22Rv1 (cell line): ENCODE measurements around the gene CTCFL.

Source experiments
- H3K27ac ChIP-seq: fragments of 450-650 bp; 2 replicates; pipeline ENCODE4 v1.5.1; 2017
- ZFX ChIP-seq: fragments of 450-650 bp; IDR thresholded peaks from 2 replicates; pipeline ENCODE4 v1.6.1; 2017; ENCODE audit warnings: antibody characterized with exemption, borderline replicate concordance
- TF ChIP-seq, protein P1 (sequence below): fragments of 450-650 bp; IDR thresholded peaks from 2 replicates; pipeline ENCODE4 v1.5.1; 2017; ENCODE audit warnings: mild to moderate bottlenecking

CTCFL gene

DNA sequence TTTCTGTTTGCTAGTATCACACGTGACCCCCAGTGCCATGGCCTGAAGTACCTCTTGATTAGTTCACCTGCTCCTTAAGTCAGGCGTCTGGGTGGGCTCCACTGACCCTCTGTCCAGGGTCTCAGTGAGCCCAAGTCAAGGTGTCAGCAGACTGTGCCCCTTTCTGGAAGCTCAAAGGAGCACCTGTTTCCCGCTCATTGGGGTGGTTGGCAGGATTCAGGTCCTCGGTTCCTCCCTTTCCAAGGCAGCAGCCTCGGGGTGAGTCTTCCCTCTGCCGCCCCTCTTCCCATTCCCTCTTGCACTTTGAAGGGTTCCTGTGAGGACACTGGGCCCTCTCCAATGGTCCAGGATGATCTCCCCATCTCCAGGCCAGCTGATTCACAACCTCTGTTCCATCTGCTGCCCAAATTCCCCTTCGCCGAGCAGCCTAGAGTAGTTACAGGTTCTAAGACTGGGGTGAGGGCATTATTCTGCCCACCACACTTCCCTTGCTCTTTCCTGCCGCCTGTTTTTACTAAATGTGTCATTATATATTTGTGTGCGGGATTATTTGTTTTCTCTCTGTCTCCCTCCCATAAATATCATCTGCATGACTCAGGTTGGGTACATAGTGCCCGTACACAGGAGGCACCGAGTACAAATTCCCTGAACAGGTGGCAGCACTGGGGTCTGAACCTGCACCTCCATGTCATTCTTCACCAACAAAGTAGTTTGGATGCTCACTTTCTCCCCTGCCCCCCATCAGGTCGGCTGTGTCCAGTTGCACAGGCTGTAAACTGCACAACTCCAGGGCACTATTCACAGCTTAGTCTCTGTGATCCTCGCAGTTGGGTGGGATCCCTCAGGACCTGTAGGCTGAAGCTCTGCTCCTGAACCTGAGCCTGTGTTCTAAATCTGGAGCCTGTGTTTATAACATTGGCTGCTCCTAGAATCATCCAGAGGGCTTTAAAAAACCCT is 75.3 kb downstream of the CTCFL start:
- no peak for TF ChIP-seq ZFX
- TF ChIP-seq, protein P1, sequence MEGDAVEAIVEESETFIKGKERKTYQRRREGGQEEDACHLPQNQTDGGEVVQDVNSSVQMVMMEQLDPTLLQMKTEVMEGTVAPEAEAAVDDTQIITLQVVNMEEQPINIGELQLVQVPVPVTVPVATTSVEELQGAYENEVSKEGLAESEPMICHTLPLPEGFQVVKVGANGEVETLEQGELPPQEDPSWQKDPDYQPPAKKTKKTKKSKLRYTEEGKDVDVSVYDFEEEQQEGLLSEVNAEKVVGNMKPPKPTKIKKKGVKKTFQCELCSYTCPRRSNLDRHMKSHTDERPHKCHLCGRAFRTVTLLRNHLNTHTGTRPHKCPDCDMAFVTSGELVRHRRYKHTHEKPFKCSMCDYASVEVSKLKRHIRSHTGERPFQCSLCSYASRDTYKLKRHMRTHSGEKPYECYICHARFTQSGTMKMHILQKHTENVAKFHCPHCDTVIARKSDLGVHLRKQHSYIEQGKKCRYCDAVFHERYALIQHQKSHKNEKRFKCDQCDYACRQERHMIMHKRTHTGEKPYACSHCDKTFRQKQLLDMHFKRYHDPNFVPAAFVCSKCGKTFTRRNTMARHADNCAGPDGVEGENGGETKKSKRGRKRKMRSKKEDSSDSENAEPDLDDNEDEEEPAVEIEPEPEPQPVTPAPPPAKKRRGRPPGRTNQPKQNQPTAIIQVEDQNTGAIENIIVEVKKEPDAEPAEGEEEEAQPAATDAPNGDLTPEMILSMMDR: no peak

DNA sequence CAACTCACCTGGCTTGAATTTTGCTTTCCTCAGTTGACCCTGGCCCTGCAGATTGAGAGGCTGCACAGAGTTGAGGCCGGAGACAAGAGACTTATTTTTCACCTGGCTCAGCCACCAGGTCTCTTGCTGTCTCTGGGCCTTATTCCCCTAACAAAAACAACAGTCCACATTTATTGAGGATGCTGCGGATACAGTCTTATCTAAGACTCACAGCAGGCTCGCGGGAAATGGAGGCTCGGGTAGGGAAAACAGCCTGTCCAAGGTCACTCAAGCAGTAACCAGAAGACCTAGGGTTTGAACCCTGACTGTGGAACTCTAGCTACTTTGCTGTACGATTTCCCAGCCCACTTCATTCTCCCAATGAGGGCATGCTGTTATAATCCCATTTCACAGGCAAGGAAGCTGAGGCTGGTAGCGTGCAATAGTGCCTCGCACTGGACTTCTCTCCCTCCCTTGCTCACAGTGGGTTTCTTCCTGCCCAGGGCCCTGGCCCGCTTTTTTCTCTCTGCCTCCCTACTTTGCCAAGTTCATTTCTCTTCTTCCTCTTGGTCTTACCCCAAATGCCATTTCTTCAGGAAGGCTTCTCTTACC is 76.1 kb downstream of the CTCFL start:
- no peak overlapping the region for H3K27ac ChIP-seq

More for the DNA sequence above, 75.3 kb downstream of the CTCFL start:
- H3K27ac ChIP-seq: no peak overlapping the region

More for the DNA sequence above, 76.1 kb downstream of the CTCFL start:
- no peak for TF ChIP-seq ZFX
- TF ChIP-seq, protein P1: no peak
